GM13977 (cell line): ENCODE measurements around the gene USP7.

Experiments
- DNase-seq: peaks from one replicate; pipeline ENCODE4 v3.0.0; 2012; ENCODE audit warnings: low spot score
- CTCF ChIP-seq: IDR thresholded peaks from 2 replicates; pipeline ENCODE4 v1.5.1; 2012; ENCODE audit warnings: mild to moderate bottlenecking, control low read depth; ENCODE audit not compliant: insufficient read depth; ENCODE audit errors: extremely low read depth, missing control alignments
- in situ Hi-C: fragments of 300-500 bp; cut with MboI; formaldehyde crosslinking; loops from one replicate; pipeline ENCODE4 v1.12.0; 2022; ENCODE audit warnings: low sequenced_read_pairs, low pct_unique_long_range_greater_than_20kb, mixed read lengths, inconsistent platforms; ENCODE audit not compliant: unreplicated experiment

USP7 gene

GRCh38 chr16:8863594-8864424 is 99.9 kb downstream of the USP7 start:
- DNase-seq: no peak
- in situ Hi-C loops: no loop called here
- TF ChIP-seq CTCF: no peak

DNA sequence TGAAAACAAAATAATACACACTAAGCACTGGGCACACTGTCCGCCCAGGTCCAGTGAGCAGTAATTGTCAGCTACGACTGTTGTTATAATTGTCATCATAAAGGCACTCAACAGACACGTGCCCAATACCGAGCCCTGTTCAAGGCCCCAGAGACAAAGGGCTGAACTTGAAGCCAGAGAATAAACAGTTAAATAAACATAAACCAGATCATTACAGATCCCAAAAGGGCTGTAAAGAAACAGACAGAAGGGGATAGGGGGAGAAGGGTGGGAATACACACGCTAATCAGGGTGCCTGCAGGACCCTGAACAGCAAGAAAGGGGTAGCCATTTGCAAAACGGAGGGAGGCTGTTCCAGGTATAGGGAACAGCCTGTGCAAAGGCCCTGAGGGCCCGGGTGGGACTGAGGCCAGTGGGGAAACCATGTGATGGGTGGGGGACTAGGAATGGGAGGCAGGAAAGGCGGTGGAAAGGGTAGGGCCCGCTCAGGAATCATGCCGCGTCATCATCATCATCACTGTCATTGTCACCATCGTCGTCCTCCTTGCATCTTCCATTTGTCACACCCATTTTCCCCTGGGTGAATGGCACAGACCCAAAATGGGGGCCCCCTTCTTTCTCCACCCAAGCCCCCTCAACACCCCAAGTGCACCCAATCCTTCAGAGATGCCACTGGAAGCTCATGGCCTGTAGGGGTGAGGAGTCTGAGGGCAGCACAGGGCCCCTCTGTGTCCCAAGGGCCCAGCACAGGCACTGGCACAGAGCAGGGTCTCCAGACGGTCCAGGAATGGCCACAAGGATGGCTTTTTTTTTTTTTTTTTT is 101.2 kb downstream of the USP7 start:
- in situ Hi-C loops: no loop called here
- TF ChIP-seq CTCF: no peak

DNA sequence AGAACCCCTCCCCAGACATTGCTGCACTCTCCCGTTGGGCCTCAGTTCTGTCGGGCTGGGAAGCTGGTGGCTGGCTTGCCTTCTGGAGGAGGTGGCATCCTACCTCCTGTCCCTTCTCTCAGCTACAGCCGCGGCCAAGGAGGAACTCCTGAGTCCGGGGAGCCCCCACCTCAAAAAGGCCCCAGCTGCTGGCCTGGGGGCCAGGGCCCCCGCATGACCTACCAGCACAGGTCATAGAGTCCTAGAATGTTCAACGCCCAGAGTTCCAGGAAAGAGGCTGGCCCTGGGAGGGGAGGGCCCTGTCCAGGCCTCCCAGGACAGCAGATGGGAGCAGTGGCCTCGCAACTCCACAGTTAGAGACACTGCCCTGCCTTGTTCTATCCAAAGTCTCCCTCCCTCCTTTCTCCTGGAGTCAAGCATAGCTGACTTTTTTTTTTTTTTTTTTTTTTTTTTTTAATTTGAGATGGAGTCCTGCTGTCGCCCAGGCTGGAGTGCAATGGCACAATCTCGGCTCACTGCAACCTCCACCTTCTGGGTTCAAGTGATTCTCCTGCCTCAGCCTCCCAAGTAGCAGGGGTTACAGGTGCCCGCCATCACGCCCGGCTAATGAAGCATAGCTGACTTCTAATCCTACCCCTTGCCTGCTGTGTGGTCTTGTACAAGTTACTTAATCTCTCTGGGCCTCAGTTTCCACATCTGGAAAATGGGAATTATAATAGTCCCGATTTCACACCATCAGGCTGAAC is 102.0 kb downstream of the USP7 start:
- in situ Hi-C loops: no loop called here
- no peak for DNase-seq
- no peak for TF ChIP-seq CTCF

More for the DNA sequence above, 101.2 kb downstream of the USP7 start:
- no peak for DNase-seq

DNA sequence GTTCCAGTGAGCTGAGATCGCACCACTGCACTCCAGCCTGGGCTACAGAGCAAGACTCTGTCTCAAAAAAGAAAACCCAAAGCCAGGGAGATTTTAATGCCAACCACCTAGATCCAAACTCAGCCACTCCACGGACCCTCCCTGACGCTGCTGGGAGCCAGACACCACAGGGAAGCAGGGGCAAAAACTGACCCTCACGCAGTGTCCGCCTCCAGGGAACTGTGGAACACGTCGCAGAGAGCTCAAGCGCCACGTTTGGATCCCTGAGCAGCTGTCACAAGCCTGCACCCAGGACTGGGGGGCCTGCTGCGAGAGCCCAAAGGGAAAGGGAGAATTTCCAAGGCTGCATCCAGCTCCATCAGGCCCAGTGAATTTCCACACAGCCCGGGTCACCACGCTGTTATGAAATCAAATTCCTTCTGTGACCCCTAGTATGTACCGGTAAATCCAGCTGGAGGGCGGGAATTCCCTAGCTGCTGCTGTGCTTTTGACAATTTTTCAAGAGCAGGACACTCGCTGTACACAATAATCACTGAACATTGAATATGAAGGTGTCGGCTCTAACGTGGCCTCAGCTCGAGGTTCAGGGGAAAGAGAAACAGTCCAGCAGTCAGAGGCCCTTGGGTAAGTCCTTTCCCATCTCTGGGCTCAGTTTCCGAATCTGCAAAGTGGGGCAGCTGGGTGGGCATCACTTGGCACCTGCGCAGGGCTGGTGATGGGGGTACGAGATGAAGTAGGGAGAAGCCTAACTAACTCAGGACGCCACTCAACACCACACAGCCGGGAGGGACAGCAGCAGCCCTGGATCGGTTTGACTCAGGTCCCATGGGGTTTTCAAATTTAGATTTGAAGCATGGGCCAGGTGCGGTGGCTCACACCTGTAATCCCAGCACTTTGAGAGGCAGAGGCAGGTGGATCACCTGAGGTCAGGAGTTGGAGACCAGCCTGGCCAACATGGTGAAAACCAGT is 103.5 kb downstream of the USP7 start:
- in situ Hi-C loops: no loop called here
- DNase-seq: no peak

More for the DNA sequence above, 103.5 kb downstream of the USP7 start:
- TF ChIP-seq CTCF: no peak
